Stimulated activated CD4-positive, alpha-beta T cell treated with anti-CD3 and anti-CD28 coated beads, TNF-alpha, amount 100 ng/mL, for 48 hours (primary cell): Measurements from ENCODE around the gene CACNA2D3.

ENCODE experiments used
- DNase-seq, 3 donors: peaks; one replicate each; pipeline ENCODE4 v3.0.0-alpha.2; 2020; ENCODE audit warnings: low read depth in 3 of 3

The CACNA2D3 gene

GRCh38 chr3:54274607-54275006 lies 152.3 kb downstream of the CACNA2D3 start:
- DNase-seq = no peak

GRCh38 chr3:54279005-54279583 lies 156.7 kb downstream of the CACNA2D3 start:
- DNase-seq = no peak

GRCh38 chr3:54283470-54283869 lies 161.1 kb downstream of the CACNA2D3 start:
- no peak for DNase-seq

- DNase-seq = no peak
These were observed 171.9 kb downstream of the CACNA2D3 start for GRCh38 chr3:54294214-54294613.

GRCh38 chr3:54296531-54296930 lies 174.2 kb downstream of the CACNA2D3 start:
- no peak for DNase-seq

GRCh38 chr3:54299169-54299935 lies 177.0 kb downstream of the CACNA2D3 start:
- DNase-seq = no peak

- DNase-seq = no peak
These were observed 181.4 kb downstream of the CACNA2D3 start for GRCh38 chr3:54303517-54304375.

GRCh38 chr3:54304877-54305276 lies 182.5 kb downstream of the CACNA2D3 start:
- no peak for DNase-seq

GRCh38 chr3:54305409-54306099 lies 183.2 kb downstream of the CACNA2D3 start:
- no peak for DNase-seq

- DNase-seq = no peak
These were observed 185.3 kb downstream of the CACNA2D3 start for GRCh38 chr3:54307566-54308180.

GRCh38 chr3:54309601-54310000 lies 187.2 kb downstream of the CACNA2D3 start:
- no peak for DNase-seq

GRCh38 chr3:54311211-54311747 lies 188.9 kb downstream of the CACNA2D3 start:
- no peak for DNase-seq

- DNase-seq = no peak
These were observed 190.0 kb downstream of the CACNA2D3 start for GRCh38 chr3:54312156-54312899.

GRCh38 chr3:54313418-54313817 lies 191.1 kb downstream of the CACNA2D3 start:
- DNase-seq = no peak

GRCh38 chr3:54321520-54321919 lies 199.2 kb downstream of the CACNA2D3 start:
- DNase-seq = no peak

GRCh38 chr3:54322354-54322753 lies 200.0 kb downstream of the CACNA2D3 start:
- DNase-seq = no peak

GRCh38 chr3:54324103-54324502 lies 201.8 kb downstream of the CACNA2D3 start:
- DNase-seq = no peak

GRCh38 chr3:54326951-54327350 lies 204.6 kb downstream of the CACNA2D3 start:
- DNase-seq = no peak

- DNase-seq = no peak
These were observed 209.0 kb downstream of the CACNA2D3 start for GRCh38 chr3:54331341-54331740.

- no peak for DNase-seq
These were observed 215.5 kb downstream of the CACNA2D3 start for GRCh38 chr3:54337846-54338245.

- no peak for DNase-seq
These were observed 217.3 kb downstream of the CACNA2D3 start for GRCh38 chr3:54339608-54340007.
